Karpas-422 (cell line): Measurements from ENCODE around the gene NFASC. TPM values are rescaled to one million over a fixed set of nuclear protein-coding genes. Genes with fewer than 3 reads are reported as not detected.

Experiments
- DNase-seq: peaks from one replicate; pipeline ENCODE4 v3.0.0-alpha.2; 2015
- H2AFZ ChIP-seq: fragments of 200-600 bp; sonication (generic); 2 replicates; pipeline ENCODE4 v1.6.1; 2014; ENCODE audit warnings: antibody characterized with exemption, low read length, mixed read lengths
- H3K27ac ChIP-seq: fragments of 200-600 bp; sonication (generic); 2 replicates; pipeline ENCODE4 v1.5.1; 2014; ENCODE audit warnings: mild to moderate bottlenecking, low read length, moderate library complexity
- H3K27me3 ChIP-seq: fragments of 200-600 bp; sonication (generic); 2 replicates; pipeline ENCODE4 v1.6.1; 2014; ENCODE audit warnings: low read length, mixed read lengths
- H3K36me3 ChIP-seq: fragments of 200-600 bp; sonication (generic); 2 replicates; pipeline ENCODE4 v1.6.1; 2014; ENCODE audit warnings: low read length, mixed read lengths; ENCODE audit not compliant: insufficient read depth
- H3K4me1 ChIP-seq: fragments of 200-600 bp; sonication (generic); 2 replicates; pipeline ENCODE4 v1.6.1; 2014; ENCODE audit warnings: mild to moderate bottlenecking, low read length, mixed read lengths
- H3K4me2 ChIP-seq: fragments of 200-600 bp; sonication (generic); 2 replicates; pipeline ENCODE4 v1.6.1; 2014; ENCODE audit warnings: low read length, low read depth, mild to moderate bottlenecking; ENCODE audit not compliant: poor library complexity, severe bottlenecking
- H3K4me3 ChIP-seq: fragments of 200-600 bp; sonication (generic); 2 replicates; pipeline ENCODE4 v1.5.1; 2014; ENCODE audit warnings: mild to moderate bottlenecking, antibody characterized with exemption, low read length, mixed read lengths
- H3K79me2 ChIP-seq: fragments of 200-600 bp; sonication (generic); 2 replicates; pipeline ENCODE4 v1.6.1; 2014; ENCODE audit warnings: mild to moderate bottlenecking, low read length, mixed read lengths
- H3K9ac ChIP-seq: fragments of 200-600 bp; sonication (generic); 2 replicates; pipeline ENCODE4 v1.6.0; 2014; ENCODE audit warnings: low read length
- H3K9me2 ChIP-seq: fragments of 200-600 bp; sonication (generic), shearing (Covaris generic); replicated peaks from 2 replicates; pipeline ENCODE4 v1.6.0; 2014; ENCODE audit warnings: mild to moderate bottlenecking, low read length, moderate library complexity; ENCODE audit not compliant: insufficient read depth
- H3K9me3 ChIP-seq: fragments of 300-700, 200-600 bp; sonication (generic); 2 replicates; pipeline ENCODE4 v1.6.1; 2014; ENCODE audit warnings: low read length, mixed read lengths
- H4K20me1 ChIP-seq: fragments of 200-600 bp; sonication (generic); 2 replicates; pipeline ENCODE4 v1.6.1; 2014; ENCODE audit warnings: mild to moderate bottlenecking, antibody characterized with exemption, low read length, low read depth; ENCODE audit not compliant: insufficient read depth
- total RNA-seq: library from RNA; depleted of rRNA; stranded (reverse); fragments of >200 nt; shearing (Covaris generic); gene quantifications from 2 replicates; pipeline ENCODE4 v1.2.3, GENCODE V29; 2014; ENCODE audit warnings: low replicate concordance

The NFASC gene
- total RNA-seq, 1 experiment from 2014 or later, result 0.75 TPM

DNA sequence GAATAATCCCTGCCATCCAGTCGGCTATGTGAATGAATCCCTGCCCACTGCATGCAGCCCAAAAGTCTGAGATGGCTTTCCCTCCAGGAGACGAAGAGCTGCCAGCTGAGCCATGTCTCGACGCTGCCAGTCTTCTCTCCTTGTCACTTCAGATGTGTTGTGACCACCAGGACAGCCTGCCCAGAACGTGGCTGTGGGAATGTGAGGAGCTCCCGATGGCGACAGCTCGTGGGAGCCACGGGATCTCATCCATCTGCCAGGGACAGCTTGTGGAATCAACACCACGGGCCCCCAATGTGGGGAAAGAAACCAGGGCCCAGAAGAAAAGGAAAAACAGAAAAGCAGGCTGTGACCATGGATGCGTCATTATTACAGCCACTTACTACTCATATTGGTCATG is 67.2 kb downstream of the NFASC start:
- H3K27ac ChIP-seq, result no peak overlapping the region
- H3K27me3 ChIP-seq, result no peaks in the 10 kb centered on the region
- no peaks in the 10 kb centered on the region for H4K20me1 ChIP-seq
- H3K36me3 ChIP-seq, result no peaks in the 10 kb centered on the region
- no peak overlapping the region for H3K9ac ChIP-seq
- H3K4me3 ChIP-seq, result no peak overlapping the region
- no peaks in the 10 kb centered on the region for H3K79me2 ChIP-seq
- peaks cover 11% of the 10 kb centered on the region for H3K4me1 ChIP-seq
- H3K9me2 ChIP-seq, result no peaks in the 10 kb centered on the region
- H3K4me2 ChIP-seq, result no peak overlapping the region
- no peaks in the 10 kb centered on the region for H3K9me3 ChIP-seq
- DNase-seq, result no peak
- H2AFZ ChIP-seq, result no peak overlapping the region

GRCh38 chr1:204940591-204940990 is 69.9 kb downstream of the NFASC start:
- Histone ChIP-seq H4K20me1 (no peaks in the 10 kb centered on the region), H3K79me2 (no peaks in the 10 kb centered on the region), H3K27ac (no peak overlapping the region), H2AFZ (no peak overlapping the region), H3K9me2 (no peaks in the 10 kb centered on the region), H3K9ac (no peak overlapping the region), H3K4me2 (no peak overlapping the region), H3K4me1 (peaks cover 17% of the 10 kb centered on the region), H3K9me3 (no peaks in the 10 kb centered on the region), H3K4me3 (no peak overlapping the region), H3K27me3 (no peaks in the 10 kb centered on the region), H3K36me3 (no peaks in the 10 kb centered on the region)
- no peak for DNase-seq

DNA sequence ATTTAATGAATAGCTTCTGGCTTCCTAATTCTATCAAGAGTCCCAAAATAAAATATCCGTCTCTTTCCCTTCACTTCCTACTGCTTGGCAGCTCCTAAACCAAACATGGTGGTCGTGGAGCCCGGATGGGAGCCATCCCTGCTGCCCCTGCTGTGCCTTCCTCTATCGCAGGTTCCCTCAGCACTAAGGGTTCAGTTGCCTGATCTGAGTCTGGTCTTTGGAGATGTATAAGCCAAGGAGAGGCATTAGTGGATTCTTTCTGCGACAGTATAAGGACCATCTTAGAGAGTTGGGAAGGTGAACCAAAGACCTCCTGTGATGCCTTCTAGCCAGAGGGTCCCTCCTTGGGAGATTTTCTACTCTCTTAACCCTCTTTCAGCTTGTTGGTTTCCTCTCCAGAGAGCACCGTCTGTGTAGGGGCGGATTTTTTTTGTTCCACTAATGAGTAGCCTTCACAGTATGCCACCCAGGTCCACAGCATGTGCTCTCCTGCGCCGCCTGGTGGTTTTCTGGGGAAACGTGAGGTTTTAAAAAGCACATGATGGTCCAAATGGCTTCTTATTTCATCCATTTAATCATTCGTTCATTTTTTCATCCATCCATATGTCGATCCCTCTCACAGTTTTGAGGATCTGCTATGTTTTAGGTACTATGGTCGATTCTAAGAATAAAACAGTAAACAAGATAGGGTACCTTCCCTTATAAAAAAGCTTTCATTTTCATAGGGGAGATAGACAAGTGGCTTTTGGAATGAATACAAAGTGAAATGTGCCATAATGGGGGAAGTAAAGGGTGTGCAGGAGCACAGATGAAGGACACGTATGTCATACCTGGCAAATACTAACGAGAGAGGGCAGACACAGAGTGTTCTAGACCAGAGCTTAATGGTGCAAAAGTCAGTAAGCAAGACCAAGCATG is 71.0 kb downstream of the NFASC start:
- no peaks in the 10 kb centered on the region for H3K79me2 ChIP-seq
- H3K9ac ChIP-seq, result 0 out of 2 replicates have a peak overlapping the region, but pooled peaks have one; percentile 14
- no peak overlapping the region for H3K4me3 ChIP-seq
- H3K9me3 ChIP-seq, result no peaks in the 10 kb centered on the region
- peaks cover 26% of the 10 kb centered on the region for H3K4me1 ChIP-seq
- H3K9me2 ChIP-seq, result no peaks in the 10 kb centered on the region
- H4K20me1 ChIP-seq, result no peaks in the 10 kb centered on the region
- no peak overlapping the region for H3K4me2 ChIP-seq
- H3K27me3 ChIP-seq, result no peaks in the 10 kb centered on the region
- H3K36me3 ChIP-seq, result no peaks in the 10 kb centered on the region
- H2AFZ ChIP-seq, result no peak overlapping the region
- peak; percentile 89 for DNase-seq
- H3K27ac ChIP-seq, result no peak overlapping the region

GRCh38 chr1:204943495-204943894 is 72.8 kb downstream of the NFASC start:
- no peak overlapping the region for H3K9ac ChIP-seq

DNA sequence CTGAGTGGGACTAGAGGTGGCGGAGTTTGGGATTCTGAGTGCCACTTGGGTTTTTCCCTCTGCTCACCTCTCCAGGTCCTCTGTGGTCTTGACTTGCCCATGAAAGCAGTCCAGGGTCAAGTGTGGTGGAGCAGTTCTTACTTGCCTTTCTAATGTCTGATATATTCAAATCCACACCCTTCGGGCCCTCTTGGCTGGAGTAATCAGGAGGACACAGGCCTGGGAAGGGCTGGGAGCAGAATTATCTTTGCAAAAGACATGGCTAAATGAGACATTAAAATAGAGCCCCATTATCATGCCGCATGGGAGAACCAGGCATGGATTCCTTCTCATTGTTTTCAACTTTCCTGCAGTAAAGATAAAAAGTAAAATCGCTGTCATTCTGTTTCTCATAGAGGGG is 74.0 kb downstream of the NFASC start:
- no peak overlapping the region for H2AFZ ChIP-seq
- no peaks in the 10 kb centered on the region for H3K27me3 ChIP-seq
- H3K36me3 ChIP-seq, result no peaks in the 10 kb centered on the region
- no peaks in the 10 kb centered on the region for H3K9me2 ChIP-seq
- no peaks in the 10 kb centered on the region for H4K20me1 ChIP-seq
- no peak for DNase-seq
- H3K9ac ChIP-seq, result no peak overlapping the region
- H3K27ac ChIP-seq, result no peak overlapping the region
- H3K4me1 ChIP-seq, result peaks cover 32% of the 10 kb centered on the region
- H3K4me3 ChIP-seq, result no peak overlapping the region
- no peaks in the 10 kb centered on the region for H3K9me3 ChIP-seq
- H3K79me2 ChIP-seq, result no peaks in the 10 kb centered on the region
- H3K4me2 ChIP-seq, result no peak overlapping the region

More at GRCh38 chr1:204943495-204943894, 72.8 kb downstream of the NFASC start:
- Histone ChIP-seq H2AFZ (no peak overlapping the region), H3K4me3 (no peak overlapping the region), H3K36me3 (no peaks in the 10 kb centered on the region), H3K9me2 (no peaks in the 10 kb centered on the region), H3K4me1 (peaks cover 26% of the 10 kb centered on the region), H3K79me2 (no peaks in the 10 kb centered on the region), H3K27ac (no peak overlapping the region), H3K9me3 (no peaks in the 10 kb centered on the region), H3K27me3 (no peaks in the 10 kb centered on the region), H3K4me2 (no peak overlapping the region), H4K20me1 (no peaks in the 10 kb centered on the region)
- DNase-seq, result no peak

- Histone ChIP-seq H3K9me3 (no peaks in the 10 kb centered on the region), H3K4me2 (peak overlapping the region; percentile 33), H3K9ac (no peak overlapping the region), H3K4me1 (peaks cover 39% of the 10 kb centered on the region), H4K20me1 (no peaks in the 10 kb centered on the region), H3K27ac (no peak overlapping the region), H3K27me3 (no peaks in the 10 kb centered on the region), H3K79me2 (no peaks in the 10 kb centered on the region), H3K4me3 (no peak overlapping the region), H2AFZ (no peak overlapping the region), H3K9me2 (no peaks in the 10 kb centered on the region), H3K36me3 (no peaks in the 10 kb centered on the region)
- DNase-seq, result peak; percentile 56
Measured at GRCh38 chr1:204945565-204945977, 74.9 kb downstream of the NFASC start.

GRCh38 chr1:204946640-204947039 is 76.0 kb downstream of the NFASC start:
- H3K4me2 ChIP-seq, result no peak overlapping the region
- no peak overlapping the region for H3K9ac ChIP-seq
- peaks cover 39% of the 10 kb centered on the region for H3K4me1 ChIP-seq
- H3K79me2 ChIP-seq, result no peaks in the 10 kb centered on the region
- H4K20me1 ChIP-seq, result no peaks in the 10 kb centered on the region
- H3K4me3 ChIP-seq, result no peak overlapping the region
- H3K27me3 ChIP-seq, result no peaks in the 10 kb centered on the region
- DNase-seq, result no peak
- H3K36me3 ChIP-seq, result no peaks in the 10 kb centered on the region
- H3K27ac ChIP-seq, result no peak overlapping the region
- H3K9me3 ChIP-seq, result no peaks in the 10 kb centered on the region
- no peaks in the 10 kb centered on the region for H3K9me2 ChIP-seq
- no peak overlapping the region for H2AFZ ChIP-seq

GRCh38 chr1:204947338-204947737 is 76.7 kb downstream of the NFASC start:
- H3K4me2 ChIP-seq, result no peak overlapping the region
- H2AFZ ChIP-seq, result no peak overlapping the region
- H3K27me3 ChIP-seq, result no peaks in the 10 kb centered on the region
- no peaks in the 10 kb centered on the region for H3K9me2 ChIP-seq
- H3K79me2 ChIP-seq, result no peaks in the 10 kb centered on the region
- H3K36me3 ChIP-seq, result no peaks in the 10 kb centered on the region
- H3K4me1 ChIP-seq, result peaks cover 33% of the 10 kb centered on the region
- no peaks in the 10 kb centered on the region for H4K20me1 ChIP-seq
- no peaks in the 10 kb centered on the region for H3K9me3 ChIP-seq
- no peak overlapping the region for H3K27ac ChIP-seq
- no peak overlapping the region for H3K4me3 ChIP-seq
- H3K9ac ChIP-seq, result no peak overlapping the region
- DNase-seq, result no peak
